Upper lobe of right lung (tissue), 1 donor: ENCODE measurements around the gene WNK2. TPM values are rescaled to one million over a fixed set of nuclear protein-coding genes. Genes with fewer than 3 reads are reported as not detected.

ENCODE experiments used
- ATAC-seq: fragments of 200-7000 bp; cut with Tn5 transposase; one replicate; pipeline ENCODE4 v1.9.1; 2020; ENCODE audit warnings: mild to moderate bottlenecking, moderate library complexity
- DNase-seq: peaks from one replicate; pipeline ENCODE4 v3.0.0-alpha.2; 2020
- H3K27ac ChIP-seq: fragments of 200-600 bp; one replicate; pipeline ENCODE4 v1.8.0; 2022
- H3K27me3 ChIP-seq: fragments of 200-600 bp; one replicate; pipeline ENCODE4 v1.8.0; 2022; ENCODE audit warnings: mild to moderate bottlenecking
- H3K36me3 ChIP-seq: fragments of 200-600 bp; one replicate; pipeline ENCODE4 v1.8.0; 2022
- H3K4me1 ChIP-seq: fragments of 200-600 bp; one replicate; pipeline ENCODE4 v1.8.0; 2022
- H3K4me3 ChIP-seq: fragments of 200-600 bp; one replicate; pipeline ENCODE4 v1.8.0; 2022; ENCODE audit warnings: mild to moderate bottlenecking
- H3K9me3 ChIP-seq: fragments of 200-600 bp; one replicate; pipeline ENCODE4 v1.8.0; 2022
- CTCF ChIP-seq: fragments of 200-600 bp; IDR thresholded peaks from one replicate; pipeline ENCODE4 v1.8.0; 2022; ENCODE audit warnings: antibody characterized with exemption
- intact Hi-C: fragments of 100-400 bp; cut with DNase I; formaldehyde crosslinking; loops from one replicate; pipeline ENCODE4 v1.11.0; 2022
- total RNA-seq: library from RNA; stranded (reverse); fragmentation: NEBNext Ultra II Directional; extraction: Animal tissue kit (Norgen Biotek cat#: 25700); gene quantifications from one replicate; pipeline ENCODE4 v1.2.1, GENCODE V29; 2021
- donor health status: DM: no; HTN: yes; CAD: no; lungs with severe emphysema.

Gene WNK2
- total RNA-seq, 1 donor from 2014 or later: 0.35 TPM

DNA sequence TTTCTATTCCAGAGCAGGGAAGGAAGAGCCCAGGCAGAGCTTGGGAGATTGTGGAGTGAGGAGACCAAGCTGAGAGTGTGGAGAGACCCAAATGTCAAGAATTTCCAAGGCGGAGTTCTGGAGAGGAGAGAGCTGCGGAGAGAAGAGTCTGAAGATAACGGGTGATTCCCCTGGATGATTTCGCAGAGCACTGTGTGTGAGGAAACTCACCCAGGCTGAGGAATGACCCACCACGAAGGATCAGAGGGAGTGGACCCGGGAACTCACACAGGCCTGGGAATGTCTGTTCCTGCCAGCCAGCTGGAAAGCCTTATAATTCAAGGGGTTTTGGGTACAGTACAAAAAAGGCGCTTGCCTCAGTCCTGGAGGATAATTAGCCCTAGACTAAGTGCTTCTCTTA lies 94.2 kb downstream of the WNK2 start:
- no peak for ATAC-seq
- intact Hi-C loops: no loop called here

DNA sequence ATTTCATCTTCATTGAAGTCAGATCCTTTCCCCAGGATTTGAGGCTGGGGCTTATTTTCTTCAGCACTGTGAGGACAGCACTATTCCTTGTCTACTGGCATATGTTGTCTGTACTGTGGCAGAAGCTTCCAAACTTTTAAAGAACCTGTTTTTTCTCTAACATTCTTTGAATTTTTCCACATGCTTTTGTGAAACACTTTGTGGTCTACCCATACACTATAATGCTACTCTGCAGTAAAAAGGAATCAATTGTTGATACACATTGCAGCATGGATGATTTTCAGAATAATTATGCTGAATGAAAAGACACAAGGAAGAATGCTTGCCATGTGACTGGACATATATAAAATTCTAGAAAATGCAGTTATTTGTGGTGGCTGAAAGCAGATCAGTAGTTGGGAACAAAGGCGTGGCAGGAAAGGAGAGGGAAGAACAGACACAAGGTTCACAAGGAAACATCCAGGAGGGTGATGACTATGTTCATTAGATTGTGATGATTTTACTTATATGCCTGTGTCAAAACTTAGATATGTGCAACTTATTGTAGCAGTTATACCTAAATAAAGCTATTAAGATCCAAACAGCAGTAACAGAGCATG lies 96.8 kb downstream of the WNK2 start:
- TF ChIP-seq CTCF: no peak
- no peak for ATAC-seq
- H3K9me3 ChIP-seq: no peaks in the 10 kb centered on the region
- H3K4me1 ChIP-seq: no peaks in the 10 kb centered on the region
- H3K27ac ChIP-seq: no peak overlapping the region
- H3K4me3 ChIP-seq: no peak overlapping the region
- no peaks in the 10 kb centered on the region for H3K36me3 ChIP-seq
- no peaks in the 10 kb centered on the region for H3K27me3 ChIP-seq
- intact Hi-C loops: no loop called here
- DNase-seq: no peak

More for the DNA sequence above, 94.2 kb downstream of the WNK2 start:
- no peaks in the 10 kb centered on the region for H3K4me1 ChIP-seq
- H3K36me3 ChIP-seq: no peaks in the 10 kb centered on the region
- H3K27me3 ChIP-seq: no peaks in the 10 kb centered on the region
- no peak for TF ChIP-seq CTCF
- no peaks in the 10 kb centered on the region for H3K9me3 ChIP-seq
- no peak overlapping the region for H3K27ac ChIP-seq
- DNase-seq: no peak
- H3K4me3 ChIP-seq: no peak overlapping the region

- TF ChIP-seq CTCF: no peak
- H3K4me1 ChIP-seq: no peaks in the 10 kb centered on the region
- H3K9me3 ChIP-seq: no peaks in the 10 kb centered on the region
- no peak for ATAC-seq
- peaks cover 4% of the 10 kb centered on the region for H3K27me3 ChIP-seq
- no peak overlapping the region for H3K4me3 ChIP-seq
- H3K27ac ChIP-seq: no peak overlapping the region
- no peak for DNase-seq
- H3K36me3 ChIP-seq: no peaks in the 10 kb centered on the region
- intact Hi-C loops: no loop called here
Measured at GRCh38 chr9:93286252-93287188, 102.6 kb downstream of the WNK2 start.

DNA sequence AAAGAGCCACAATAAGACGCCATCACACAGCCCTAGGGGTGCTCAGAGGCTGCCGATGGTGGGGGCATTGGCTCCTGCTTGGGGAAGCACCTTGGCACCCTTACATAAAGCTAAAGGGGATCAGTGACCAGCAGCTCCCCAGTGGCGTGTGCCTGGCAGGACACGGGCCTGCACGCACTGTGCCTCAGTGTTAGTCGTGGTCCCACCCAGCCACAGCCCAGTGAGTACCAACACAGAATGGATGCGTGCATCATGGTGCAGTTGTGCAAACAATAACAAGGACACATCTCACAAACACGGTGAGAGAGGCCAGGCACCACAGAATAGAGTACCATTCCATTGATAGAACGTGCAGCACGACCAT lies 103.2 kb downstream of the WNK2 start:
- H3K9me3 ChIP-seq: no peaks in the 10 kb centered on the region
- H3K27me3 ChIP-seq: peaks cover 4% of the 10 kb centered on the region
- H3K4me1 ChIP-seq: no peaks in the 10 kb centered on the region
- intact Hi-C loops: no loop called here
- TF ChIP-seq CTCF: no peak
- DNase-seq (no peak), ATAC-seq (no peak)
- no peaks in the 10 kb centered on the region for H3K36me3 ChIP-seq
- no peak overlapping the region for H3K27ac ChIP-seq
- no peak overlapping the region for H3K4me3 ChIP-seq

DNA sequence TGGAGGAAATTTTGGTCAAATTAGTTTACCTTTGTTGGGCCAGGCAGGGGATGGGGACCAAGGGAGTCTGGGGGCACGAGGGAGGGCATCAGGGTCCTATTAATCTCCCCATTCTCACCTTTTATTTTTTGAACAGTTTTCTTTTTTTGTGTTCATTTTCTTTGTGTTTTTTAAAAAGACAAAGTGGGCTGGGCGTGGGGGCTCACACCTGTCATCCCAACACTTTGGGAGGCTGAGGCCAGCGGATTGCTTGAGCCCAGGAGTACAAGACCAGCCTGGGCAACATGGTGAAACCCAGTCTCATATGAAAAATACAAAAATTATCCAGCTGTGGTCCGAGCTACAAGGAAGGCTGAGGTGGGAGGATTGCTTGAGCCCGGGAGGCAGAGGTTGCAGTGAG lies 103.7 kb downstream of the WNK2 start:
- intact Hi-C loops: no loop called here
- no peak for TF ChIP-seq CTCF

More for the DNA sequence above, 103.7 kb downstream of the WNK2 start:
- ATAC-seq (no peak), DNase-seq (no peak)
- Histone ChIP-seq H3K27me3 (peaks cover 4% of the 10 kb centered on the region), H3K27ac (no peak overlapping the region), H3K9me3 (no peaks in the 10 kb centered on the region), H3K36me3 (no peaks in the 10 kb centered on the region), H3K4me1 (no peaks in the 10 kb centered on the region), H3K4me3 (no peak overlapping the region)
